Astrocyte (in vitro differentiated cells and primary cell): ENCODE data around the gene MPC1. TPM values are rescaled to one million over a fixed set of nuclear protein-coding genes. Genes with fewer than 3 reads are reported as not detected.

ENCODE experiments used
- DNase-seq: peaks from one replicate; pipeline ENCODE4 v3.0.0-alpha.2; 2010; ENCODE audit warnings: low read depth
- FAIRE-seq: peaks from 2 replicates; lab custom pipeline; 2011; peaks lifted over from hg19 to GRCh38; lab: Jason Lieb, UNC
- H2AFZ ChIP-seq: 2 replicates; pipeline ENCODE4 v1.6.0; 2012; ENCODE audit warnings: low read depth, low read length, inconsistent platforms
- H3K27ac ChIP-seq: 2 replicates; pipeline ENCODE4 v1.5.1; 2011; ENCODE audit warnings: low read depth, low read length, inconsistent platforms
- H3K27me3 ChIP-seq: 2 replicates; pipeline ENCODE4 v1.6.0; 2011; ENCODE audit warnings: low read length, inconsistent platforms; ENCODE audit not compliant: insufficient read depth
- H3K36me3 ChIP-seq: 2 replicates; pipeline ENCODE4 v1.5.1; 2011; ENCODE audit warnings: low read length, inconsistent platforms; ENCODE audit not compliant: insufficient read depth
- H3K4me1 ChIP-seq: 2 replicates; pipeline ENCODE4 v1.5.1; 2011; ENCODE audit warnings: low read length, inconsistent platforms; ENCODE audit not compliant: insufficient read depth
- H3K4me2 ChIP-seq: 2 replicates; pipeline ENCODE4 v1.6.0; 2012; ENCODE audit warnings: low read length, inconsistent platforms
- H3K4me3 ChIP-seq: 2 replicates; pipeline ENCODE4 v1.5.1; 2011; ENCODE audit warnings: low read depth, mild to moderate bottlenecking, low read length, inconsistent platforms; ENCODE audit not compliant: insufficient read depth
- H3K79me2 ChIP-seq: 2 replicates; pipeline ENCODE4 v1.6.0; 2012; ENCODE audit warnings: mild to moderate bottlenecking, low read length, inconsistent platforms; ENCODE audit not compliant: insufficient read depth
- H3K9ac ChIP-seq: 2 replicates; pipeline ENCODE4 v1.6.0; 2012; ENCODE audit warnings: mild to moderate bottlenecking, low read length, inconsistent platforms
- H3K9me3 ChIP-seq: 2 replicates; pipeline ENCODE4 v1.5.1; 2012; ENCODE audit warnings: low read depth, mild to moderate bottlenecking, low read length, inconsistent platforms; ENCODE audit not compliant: insufficient read depth
- H4K20me1 ChIP-seq: 2 replicates; pipeline ENCODE4 v1.6.0; 2012; ENCODE audit warnings: low read length, inconsistent platforms; ENCODE audit not compliant: insufficient read depth
- H3K27ac Mint-ChIP-seq: one replicate; pipeline ENCODE4 v1.8.0; 2021; ENCODE audit warnings: mild to moderate bottlenecking, mixed read lengths; ENCODE audit not compliant: unreplicated experiment
- H3K27me3 Mint-ChIP-seq: one replicate; pipeline ENCODE4 v1.8.0; 2021; ENCODE audit warnings: low read depth, mixed read lengths; ENCODE audit not compliant: unreplicated experiment
- H3K36me3 Mint-ChIP-seq: one replicate; pipeline ENCODE4 v1.8.0; 2021; ENCODE audit warnings: low read depth, mixed read lengths; ENCODE audit not compliant: unreplicated experiment
- H3K4me1 Mint-ChIP-seq: one replicate; pipeline ENCODE4 v1.8.0; 2021; ENCODE audit warnings: low read depth, mixed read lengths; ENCODE audit not compliant: unreplicated experiment
- H3K4me3 Mint-ChIP-seq: one replicate; pipeline ENCODE4 v1.8.0; 2021; ENCODE audit warnings: mild to moderate bottlenecking, moderate library complexity, mixed read lengths; ENCODE audit not compliant: unreplicated experiment
- H3K9me3 Mint-ChIP-seq: one replicate; pipeline ENCODE4 v1.8.0; 2021; ENCODE audit warnings: mild to moderate bottlenecking, mixed read lengths; ENCODE audit not compliant: unreplicated experiment
- EZH2 ChIP-seq: IDR thresholded peaks from 2 replicates; pipeline ENCODE4 v1.6.1; 2012; ENCODE audit warnings: mild to moderate bottlenecking, low read length, inconsistent platforms; ENCODE audit not compliant: insufficient read depth
- total RNA-seq: library from RNA; stranded (reverse); gene quantifications from 2 replicates; pipeline ENCODE4 v1.2.1, GENCODE V29; 2021
- TF ChIP-seq, protein P1 (sequence below): IDR thresholded peaks from 2 replicates; pipeline ENCODE4 v1.5.1; 2011; ENCODE audit warnings: low read depth, mild to moderate bottlenecking, inconsistent platforms, low read length, moderate library complexity; ENCODE audit not compliant: insufficient read depth

The MPC1 gene
- total RNA-seq, 1 donor from 2014 or later = 47.4 TPM

DNA sequence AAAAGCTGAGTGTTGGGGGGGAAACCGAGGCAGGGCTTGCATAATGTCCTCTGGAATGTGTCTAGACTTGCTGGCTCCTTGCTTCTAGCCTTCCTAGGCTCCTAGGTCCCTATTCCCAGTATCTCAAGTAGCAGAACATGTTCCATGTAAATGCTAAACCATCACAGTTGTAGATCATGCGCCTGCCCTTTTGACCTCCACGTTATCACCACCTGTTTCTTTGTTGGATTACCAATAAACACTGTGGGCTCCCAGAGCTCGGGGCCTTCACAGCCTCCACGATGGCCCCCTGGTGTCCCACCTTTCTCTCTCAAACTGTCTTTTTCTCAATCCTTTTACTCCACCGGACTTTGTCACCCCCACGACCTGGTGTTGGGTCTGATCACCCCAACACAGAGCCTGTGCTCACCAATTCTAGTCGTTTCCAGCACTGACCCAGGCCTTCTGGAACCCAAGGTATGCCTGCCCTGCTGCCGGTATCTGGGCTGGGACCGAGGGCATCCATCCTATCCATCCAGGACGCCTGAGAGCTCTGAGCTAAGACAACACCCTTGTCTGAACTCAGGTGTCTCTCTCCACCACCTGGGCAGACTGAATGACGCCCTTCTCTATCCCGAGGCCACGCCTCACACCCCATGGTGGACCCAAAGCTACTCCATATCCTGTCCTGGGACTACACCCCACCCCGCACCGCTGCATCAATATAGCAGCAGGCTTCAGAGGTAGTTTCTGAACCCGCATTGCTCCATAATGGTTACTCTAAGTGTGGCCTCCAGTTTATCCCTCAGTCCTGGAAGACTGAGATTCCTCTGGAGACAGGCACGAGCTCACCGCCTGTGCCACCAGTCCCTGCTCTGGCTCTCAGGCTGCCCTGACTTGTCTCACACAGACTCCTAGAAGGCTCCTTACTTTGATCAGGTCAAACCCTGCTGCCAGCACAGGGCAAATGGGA, 65.2 kb downstream of the MPC1 start:
- Histone ChIP-seq H3K27me3 (no peaks in the 10 kb centered on the region), H3K9ac (no peak overlapping the region), H4K20me1 (peaks cover 9% of the 10 kb centered on the region), H3K9me3 (no peaks in the 10 kb centered on the region), H3K4me2 (no peak overlapping the region), H3K36me3 (peaks cover 7% of the 10 kb centered on the region), H3K27ac (no peak overlapping the region), H3K79me2 (no peaks in the 10 kb centered on the region), H2AFZ (no peak overlapping the region), H3K4me3 (no peak overlapping the region), H3K4me1 (no peaks in the 10 kb centered on the region)
- Mint-ChIP-seq H3K9me3 (no peaks in the 10 kb centered on the region), H3K27ac (no peak overlapping the region), H3K27me3 (no peaks in the 10 kb centered on the region), H3K36me3 (peaks cover 17% of the 10 kb centered on the region), H3K4me1 (peaks cover 14% of the 10 kb centered on the region), H3K4me3 (no peak overlapping the region)
- FAIRE-seq (no peak), DNase-seq (no peak)
- no peak for TF ChIP-seq EZH2
- TF ChIP-seq, protein P1, sequence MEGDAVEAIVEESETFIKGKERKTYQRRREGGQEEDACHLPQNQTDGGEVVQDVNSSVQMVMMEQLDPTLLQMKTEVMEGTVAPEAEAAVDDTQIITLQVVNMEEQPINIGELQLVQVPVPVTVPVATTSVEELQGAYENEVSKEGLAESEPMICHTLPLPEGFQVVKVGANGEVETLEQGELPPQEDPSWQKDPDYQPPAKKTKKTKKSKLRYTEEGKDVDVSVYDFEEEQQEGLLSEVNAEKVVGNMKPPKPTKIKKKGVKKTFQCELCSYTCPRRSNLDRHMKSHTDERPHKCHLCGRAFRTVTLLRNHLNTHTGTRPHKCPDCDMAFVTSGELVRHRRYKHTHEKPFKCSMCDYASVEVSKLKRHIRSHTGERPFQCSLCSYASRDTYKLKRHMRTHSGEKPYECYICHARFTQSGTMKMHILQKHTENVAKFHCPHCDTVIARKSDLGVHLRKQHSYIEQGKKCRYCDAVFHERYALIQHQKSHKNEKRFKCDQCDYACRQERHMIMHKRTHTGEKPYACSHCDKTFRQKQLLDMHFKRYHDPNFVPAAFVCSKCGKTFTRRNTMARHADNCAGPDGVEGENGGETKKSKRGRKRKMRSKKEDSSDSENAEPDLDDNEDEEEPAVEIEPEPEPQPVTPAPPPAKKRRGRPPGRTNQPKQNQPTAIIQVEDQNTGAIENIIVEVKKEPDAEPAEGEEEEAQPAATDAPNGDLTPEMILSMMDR = no peak

DNA sequence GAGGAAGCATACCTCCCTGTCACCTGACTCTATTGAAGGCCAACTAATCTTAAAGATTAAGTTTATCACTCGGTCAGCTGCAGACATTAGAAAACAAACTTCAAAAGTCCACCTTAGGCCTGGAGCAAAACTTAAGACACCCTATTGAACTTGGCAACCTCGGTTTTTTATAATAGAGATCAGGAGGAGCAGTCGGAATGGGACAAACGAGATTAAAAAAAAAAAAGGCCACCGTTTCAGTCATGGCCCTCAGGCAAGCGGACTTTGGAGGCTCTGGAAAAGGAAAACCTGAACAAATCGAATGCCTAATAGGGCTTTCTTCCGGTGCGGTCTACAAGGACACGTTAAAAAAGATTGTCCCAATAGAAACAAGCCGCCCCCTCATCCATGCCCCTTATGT, 67.3 kb downstream of the MPC1 start:
- no peak overlapping the region for H3K4me3 ChIP-seq
- H3K27ac Mint-ChIP-seq = no peak overlapping the region
- H3K27ac ChIP-seq = no peak overlapping the region
- peaks cover 4% of the 10 kb centered on the region for H3K36me3 ChIP-seq
- H3K4me3 Mint-ChIP-seq = no peak overlapping the region
- H3K4me2 ChIP-seq = no peak overlapping the region
- H3K4me1 Mint-ChIP-seq = peaks cover 14% of the 10 kb centered on the region
- no peaks in the 10 kb centered on the region for H3K9me3 Mint-ChIP-seq
- no peak overlapping the region for H3K9ac ChIP-seq
- DNase-seq (no peak), FAIRE-seq (no peak)
- H3K27me3 Mint-ChIP-seq = peaks cover 5% of the 10 kb centered on the region
- H3K9me3 ChIP-seq = no peaks in the 10 kb centered on the region
- H3K79me2 ChIP-seq = no peaks in the 10 kb centered on the region
- no peaks in the 10 kb centered on the region for H3K4me1 ChIP-seq
- no peaks in the 10 kb centered on the region for H3K27me3 ChIP-seq
- no peak for TF ChIP-seq EZH2
- TF ChIP-seq, protein P1 = no peak
- no peak overlapping the region for H2AFZ ChIP-seq
- H3K36me3 Mint-ChIP-seq = peaks cover 12% of the 10 kb centered on the region
- peaks cover 9% of the 10 kb centered on the region for H4K20me1 ChIP-seq

Other genes with a start within 250 kb of the MPC1 start
- not detected in 2 replicates for gene TBXT, start 215.1 kb downstream of the MPC1 start, total RNA-seq
- 0.14 TPM in 1 of 2 replicates, not detected in the other for gene PRR18, start 74.5 kb downstream of the MPC1 start, total RNA-seq
- 54.3 and 63.9 TPM in 2 replicates for gene SFT2D1, start 40.4 kb downstream of the MPC1 start, total RNA-seq
- gene RAMACL, start 203.7 kb upstream of the MPC1 start, total RNA-seq = 1.2 and 1.3 TPM in 2 replicates
- 33.5 and 38.8 TPM in 2 replicates for gene RPS6KA2, start 244.3 kb upstream of the MPC1 start, total RNA-seq